Keratinocyte (primary cell): ENCODE results near the gene ITPKC. TPM values are rescaled to one million over a fixed set of nuclear protein-coding genes. Genes with fewer than 3 reads are reported as not detected.

Source experiments
- DNase-seq: peaks from one replicate; pipeline ENCODE4 v3.0.0-alpha.2; 2011; ENCODE audit warnings: low read depth, missing footprints, low spot score
- FAIRE-seq: peaks from 2 replicates; lab custom pipeline; 2011; peaks lifted over from hg19 to GRCh38; lab: Jason Lieb, UNC
- H2AFZ ChIP-seq: 2 replicates; pipeline ENCODE4 v1.6.0; 2012; ENCODE audit warnings: low read length, control low read depth, inconsistent platforms; ENCODE audit not compliant: control insufficient read depth
- H3K27ac ChIP-seq: 2 replicates; pipeline ENCODE4 v1.5.1; 2011; ENCODE audit warnings: low read length; ENCODE audit not compliant: control insufficient read depth, insufficient read depth
- H3K27me3 ChIP-seq: 3 replicates; pipeline ENCODE4 v1.6.0; 2011; ENCODE audit warnings: low read length; ENCODE audit not compliant: control insufficient read depth, insufficient read depth; ENCODE audit errors: extremely low read depth
- H3K36me3 ChIP-seq, 2 experiments: 2 replicates in 1 of 2; 3 replicates in 1 of 2; pipeline ENCODE4 v1.5.1; 2011; ENCODE audit warnings: low read length in 2 of 2, mild to moderate bottlenecking in 1 of 2; ENCODE audit not compliant: control insufficient read depth in 2 of 2, insufficient read depth in 2 of 2; ENCODE audit errors: extremely low read depth in 1 of 2
- H3K4me1 ChIP-seq: 3 replicates; pipeline ENCODE4 v1.5.1; 2011; ENCODE audit warnings: low read length; ENCODE audit not compliant: control insufficient read depth, insufficient read depth; ENCODE audit errors: extremely low read depth
- H3K4me2 ChIP-seq: 3 replicates; pipeline ENCODE4 v1.6.0; 2011; ENCODE audit warnings: low read depth, low read length; ENCODE audit not compliant: control insufficient read depth, insufficient read depth; ENCODE audit errors: extremely low read depth
- H3K4me3 ChIP-seq, 3 experiments: fragments of 200-600 bp in 1 of 3; sonication (generic) in 1 of 3; 2 replicates in 2 of 3; 3 replicates in 1 of 3; pipeline ENCODE4 v1.5.1; 2011 to 2016; ENCODE audit warnings: low read length in 3 of 3, mild to moderate bottlenecking in 3 of 3, control low read depth in 2 of 3, inconsistent platforms in 1 of 3, low read depth in 1 of 3, mixed read lengths in 1 of 3, mixed run types in 1 of 3, moderate library complexity in 1 of 3; ENCODE audit not compliant: control insufficient read depth in 2 of 3, insufficient read depth in 2 of 3; ENCODE audit errors: extremely low read depth in 1 of 3
- H3K79me2 ChIP-seq: 2 replicates; pipeline ENCODE4 v1.6.0; 2012; ENCODE audit warnings: low read length; ENCODE audit not compliant: control insufficient read depth, insufficient read depth
- H3K9ac ChIP-seq: 3 replicates; pipeline ENCODE4 v1.6.0; 2011; ENCODE audit warnings: low read length; ENCODE audit not compliant: control insufficient read depth, insufficient read depth; ENCODE audit errors: extremely low read depth
- H3K9me1 ChIP-seq: 3 replicates; pipeline ENCODE4 v1.6.0; 2011; ENCODE audit warnings: low read length; ENCODE audit not compliant: control insufficient read depth, insufficient read depth; ENCODE audit errors: extremely low read depth
- H3K9me3 ChIP-seq: 2 replicates; pipeline ENCODE4 v1.5.1; 2012; ENCODE audit warnings: low read depth, low read length; ENCODE audit not compliant: control insufficient read depth
- H4K20me1 ChIP-seq: 3 replicates; pipeline ENCODE4 v1.6.0; 2011; ENCODE audit warnings: low read length; ENCODE audit not compliant: control insufficient read depth, insufficient read depth; ENCODE audit errors: extremely low read depth
- CTCF ChIP-seq, 3 experiments: IDR thresholded peaks in 1 of 3; conservative IDR thresholded peaks in 1 of 3; optimal IDR thresholded peaks in 1 of 3; 2 replicates in 2 of 3; 3 replicates in 1 of 3; pipeline versions ENCODE3 to v1.5.1; 2011; ENCODE audit warnings: low read length in 3 of 3, mild to moderate bottlenecking in 3 of 3, moderate library complexity in 2 of 3, control low read depth in 1 of 3, inconsistent platforms in 1 of 3; ENCODE audit not compliant: insufficient read depth in 2 of 3; ENCODE audit errors: extremely low read depth in 1 of 3
- EZH2 ChIP-seq: IDR thresholded peaks from one replicate; pipeline ENCODE4 v1.6.1; 2012; ENCODE audit warnings: inconsistent platforms, mild to moderate bottlenecking, low read length, moderate library complexity
- dilution Hi-C: fragments of 300-500 bp; cut with MboI; formaldehyde crosslinking; loops from one replicate; pipeline ENCODE4 v1.7.0; 2020; ENCODE audit warnings: low sequenced_read_pairs; ENCODE audit not compliant: extremely low pct_ligation_motif_present
- polyA plus RNA-seq, 5 experiments: library from polyadenylated mRNA; depleted of rRNA in 3 of 5; stranded (reverse) in 3 of 5; stranded (forward) in 1 of 5; unstranded in 1 of 5; fragments of >200 nt; gene quantifications; 1 replicate in 1 of 5; 2 replicates in 3 of 5; 3 replicates in 1 of 5; pipeline versions ENCODE4 v1.2.1 to v1.2.3, GENCODE V29; 2011 to 2012; ENCODE audit warnings: missing spikeins in 2 of 5, low read depth in 1 of 5, low replicate concordance in 1 of 5
- small RNA-seq, 3 experiments: library from RNA; depleted of rRNA; stranded (forward); fragments of <200 nt; gene quantifications; one replicate each; pipeline ENCODE3, GENCODE V24; 2012; ENCODE audit warnings: low read depth in 3 of 3, low replicate concordance in 1 of 3; ENCODE audit not compliant: insufficient read length in 3 of 3

ITPKC gene
- polyA plus RNA-seq, 1 donor (not counting 4 experiments of a cell fraction or from before 2014, with no cell fraction given), result 17.2 TPM

GRCh38 chr19:40785526-40785925, 68.6 kb downstream of the ITPKC start:
- dilution Hi-C loops, result no loop called here
- H4K20me1 ChIP-seq, result no peaks in the 10 kb centered on the region
- H3K27me3 ChIP-seq, result no peaks in the 10 kb centered on the region
- no peaks in the 10 kb centered on the region for H3K4me1 ChIP-seq
- no peaks in the 10 kb centered on the region for H3K79me2 ChIP-seq
- FAIRE-seq, result no peak
- H3K9me1 ChIP-seq, result no peaks in the 10 kb centered on the region
- no peak overlapping the region for H3K9ac ChIP-seq
- DNase-seq, result no peak
- no peak overlapping the region for H3K4me3 ChIP-seq
- no peak overlapping the region for H3K27ac ChIP-seq
- H3K4me2 ChIP-seq, result no peak overlapping the region
- peaks cover 2 to 3% of the 10 kb centered on the region in 2 experiments for H3K36me3 ChIP-seq
- no peak overlapping the region for H2AFZ ChIP-seq
- TF ChIP-seq EZH2, result no peak
- no peak for TF ChIP-seq CTCF (optimal IDR thresholded peaks at IDR 0.05 in 1 of 3, IDR thresholded peaks at IDR 0.05 in 1 of 3, conservative IDR thresholded peaks at IDR 0.05 in 1 of 3; ENCODE audit: extremely low read depth in 1 of 3, insufficient read depth in 2 of 3, low read length in 3 of 3)
- H3K9me3 ChIP-seq, result no peaks in the 10 kb centered on the region

GRCh38 chr19:40786060-40787037, 69.4 kb downstream of the ITPKC start:
- H3K9me3 ChIP-seq, result no peaks in the 10 kb centered on the region
- no peak for FAIRE-seq
- no peaks in the 10 kb centered on the region for H3K27me3 ChIP-seq
- no peak overlapping the region for H3K9ac ChIP-seq
- dilution Hi-C loops, result no loop called here
- H3K9me1 ChIP-seq, result no peaks in the 10 kb centered on the region
- no peak overlapping the region for H3K4me2 ChIP-seq
- no peak for DNase-seq
- H3K79me2 ChIP-seq, result no peaks in the 10 kb centered on the region
- no peaks in the 10 kb centered on the region for H4K20me1 ChIP-seq
- H3K36me3 ChIP-seq, result peaks cover 2 to 3% of the 10 kb centered on the region in 2 experiments
- no peak overlapping the region for H3K27ac ChIP-seq
- H3K4me1 ChIP-seq, result no peaks in the 10 kb centered on the region
- no peak overlapping the region for H2AFZ ChIP-seq
- no peak for TF ChIP-seq CTCF (optimal IDR thresholded peaks at IDR 0.05 in 1 of 3, IDR thresholded peaks at IDR 0.05 in 1 of 3, conservative IDR thresholded peaks at IDR 0.05 in 1 of 3; ENCODE audit: extremely low read depth in 1 of 3, insufficient read depth in 2 of 3, low read length in 3 of 3)
- no peak for TF ChIP-seq EZH2
- no peak overlapping the region for H3K4me3 ChIP-seq

Small RNAs within 50 kb of the gene (small RNA-seq; reads per million reads assigned to genes)
- 0 reads per million in 3 experiments for gene RNU6-195P

Other genes starting within 250 kb of the ITPKC start
- 20.2 to 41.3 TPM (median 27.2 TPM) in 3 replicates for gene SHKBP1, start 140.2 kb upstream of the ITPKC start, polyA plus RNA-seq
- 25.9 to 48.0 TPM (median 29.6 TPM) in 3 replicates for gene LTBP4, start 115.7 kb upstream of the ITPKC start, polyA plus RNA-seq
- 5.5 to 6.0 TPM (median 5.7 TPM) in 3 replicates for gene NUMBL, start 26.5 kb upstream of the ITPKC start, polyA plus RNA-seq
- 11.0 to 13.8 TPM (median 13.8 TPM) in 3 replicates for gene COQ8B, start 226 bp upstream of the ITPKC start, polyA plus RNA-seq
- 1.4 to 2.8 TPM (median 1.4 TPM) in 3 replicates for gene ACTMAP, start 33.4 kb downstream of the ITPKC start, polyA plus RNA-seq
- 54.5 to 129 TPM (median 93.4 TPM) in 3 replicates for gene SNRPA, start 34.1 kb downstream of the ITPKC start, polyA plus RNA-seq
- gene MIA, start 58.4 kb downstream of the ITPKC start, polyA plus RNA-seq, result 3.4 to 7.4 TPM (median 5.5 TPM) in 3 replicates
- gene RAB4B, start 61.1 kb downstream of the ITPKC start, polyA plus RNA-seq, result 13.2 to 17.1 TPM (median 15.0 TPM) in 3 replicates
- gene EGLN2, start 82.1 kb downstream of the ITPKC start, polyA plus RNA-seq, result 31.6 to 57.0 TPM (median 41.0 TPM) in 3 replicates
- gene CYP2A6, start 133.3 kb downstream of the ITPKC start, polyA plus RNA-seq, result not detected in 3 replicates
- gene CYP2A7, start 165.1 kb downstream of the ITPKC start, polyA plus RNA-seq, result not detected in 3 replicates